GM23338 (cell line): ENCODE measurements around the gene AKAP9. TPM values are rescaled to one million over a fixed set of nuclear protein-coding genes. Genes with fewer than 3 reads are reported as not detected.

ENCODE experiments used
- ATAC-seq: fragments of 200-7000 bp; cut with Tn5 transposase; 3 replicates; pipeline ENCODE4 v1.9.1; 2020
- DNase-seq: peaks from one replicate; pipeline ENCODE4 v3.0.0-alpha.2; 2015; ENCODE audit warnings: low spot score
- H2AFZ ChIP-seq: fragments of 200-600 bp; sonication (generic); 2 replicates; pipeline ENCODE4 v1.8.0; 2016; ENCODE audit warnings: antibody characterized with exemption, mild to moderate bottlenecking, moderate library complexity
- H3F3A ChIP-seq: fragments of 200-600 bp; sonication (generic); replicated peaks from 2 replicates; pipeline ENCODE4 v1.8.0; 2017; ENCODE audit warnings: antibody characterized with exemption, mixed run types, low read depth
- H3K27ac ChIP-seq: fragments of 200-600 bp; sonication (generic); 2 replicates; pipeline ENCODE4 v1.6.1; 2016; ENCODE audit warnings: low read depth
- H3K27me3 ChIP-seq: fragments of 200-600 bp; sonication (generic); 2 replicates; pipeline ENCODE4 v1.8.0; 2016; ENCODE audit warnings: mild to moderate bottlenecking, mixed run types, moderate library complexity; ENCODE audit not compliant: insufficient read depth
- H3K36me3 ChIP-seq: fragments of 200-600 bp; sonication (generic); 2 replicates; pipeline ENCODE4 v1.8.0; 2016; ENCODE audit warnings: mild to moderate bottlenecking; ENCODE audit not compliant: insufficient read depth
- H3K4me1 ChIP-seq: fragments of 200-600 bp; sonication (generic); 2 replicates; pipeline ENCODE4 v1.8.0; 2016; ENCODE audit warnings: mild to moderate bottlenecking, moderate library complexity; ENCODE audit not compliant: insufficient read depth
- H3K4me2 ChIP-seq: fragments of 200-600 bp; sonication (generic); 2 replicates; pipeline ENCODE4 v1.7.1; 2017; ENCODE audit warnings: mixed run types
- H3K4me3 ChIP-seq: fragments of 200-600 bp; sonication (generic); 2 replicates; pipeline ENCODE4 v1.6.1; 2016; ENCODE audit warnings: mixed run types
- H3K79me2 ChIP-seq: fragments of 200-600 bp; sonication (generic); replicated peaks from 2 replicates; pipeline ENCODE4 v1.8.0; 2017; ENCODE audit warnings: mild to moderate bottlenecking; ENCODE audit not compliant: insufficient read depth
- H3K9me2 ChIP-seq: fragments of 200-600 bp; sonication (generic); 2 replicates; pipeline ENCODE4 v1.8.0; 2017; ENCODE audit not compliant: insufficient read depth
- H4K20me1 ChIP-seq: fragments of 200-600 bp; sonication (generic); replicated peaks from 2 replicates; pipeline ENCODE4 v1.8.0; 2017; ENCODE audit warnings: mild to moderate bottlenecking; ENCODE audit not compliant: insufficient read depth
- H3K27ac Mint-ChIP-seq: 2 replicates; pipeline ENCODE4 v1.8.0; 2020; ENCODE audit warnings: inconsistent platforms, mild to moderate bottlenecking, moderate library complexity, mixed read lengths
- H3K27me3 Mint-ChIP-seq: 3 replicates; pipeline ENCODE4 v1.8.0; 2022; ENCODE audit warnings: low read depth, mild to moderate bottlenecking, moderate library complexity, mixed read lengths, inconsistent platforms; ENCODE audit not compliant: insufficient read depth, poor library complexity
- H3K36me3 Mint-ChIP-seq: 3 replicates; pipeline ENCODE4 v1.8.0; 2021; ENCODE audit warnings: low read depth, mild to moderate bottlenecking, inconsistent platforms, moderate library complexity, mixed read lengths
- H3K4me1 Mint-ChIP-seq: 3 replicates; pipeline ENCODE4 v1.8.0; 2020; ENCODE audit warnings: mild to moderate bottlenecking, inconsistent platforms, mixed read lengths
- H3K4me3 Mint-ChIP-seq: 3 replicates; pipeline ENCODE4 v1.8.0; 2021; ENCODE audit warnings: moderate library complexity, mild to moderate bottlenecking, inconsistent platforms, mixed read lengths
- H3K9me3 Mint-ChIP-seq: 3 replicates; pipeline ENCODE4 v1.8.0; 2020; ENCODE audit warnings: moderate library complexity, mild to moderate bottlenecking, inconsistent platforms, mixed read lengths
- EZH2 ChIP-seq: fragments of 200-600 bp; sonication (generic); IDR thresholded peaks from one replicate; pipeline ENCODE4 v1.8.0; 2017; ENCODE audit warnings: antibody characterized with exemption, mild to moderate bottlenecking, low read depth; ENCODE audit not compliant: unreplicated experiment
- JUNB ChIP-seq: IDR thresholded peaks from one replicate; pipeline ENCODE4 v1.6.1; 2016; ENCODE audit warnings: antibody characterized with exemption; ENCODE audit not compliant: unreplicated experiment
- STAT1 ChIP-seq: IDR thresholded peaks from one replicate; pipeline ENCODE4 v1.6.1; 2016; ENCODE audit warnings: antibody characterized with exemption; ENCODE audit not compliant: unreplicated experiment
- ZNF331 ChIP-seq: fragments of 250-450 bp; sonication (Bioruptor Pico); IDR thresholded peaks from 2 replicates; pipeline ENCODE4 v1.5.0; 2020; ENCODE audit warnings: low read depth, mild to moderate bottlenecking, moderate library complexity
- polyA plus RNA-seq: library from polyadenylated mRNA; unstranded; fragments of >200 nt; fragmentation: Nextera tagmentation; extraction: Ambion mirVana; gene quantifications from 2 replicates; pipeline ENCODE4 v1.2.1, GENCODE V29; 2016
- total RNA-seq: library from RNA; depleted of rRNA; stranded (reverse); fragments of >200 nt; shearing (Covaris generic); gene quantifications from 2 replicates; pipeline ENCODE4 v1.2.3, GENCODE V29; 2014
- TF ChIP-seq, protein P1 (sequence below): IDR thresholded peaks from one replicate; pipeline ENCODE4 v1.6.1; 2018; ENCODE audit warnings: antibody characterized with exemption; ENCODE audit not compliant: unreplicated experiment
- TF ChIP-seq, protein P2 (sequence below), 2 experiments: fragments of 200-600 bp in 1 of 2; sonication (generic) in 1 of 2; conservative IDR thresholded peaks; 2 replicates each; pipeline versions ENCODE4 v1.5.1 to v1.6.1; 2016 to 2017; ENCODE audit warnings: antibody characterized with exemption in 2 of 2, low read depth in 2 of 2, mild to moderate bottlenecking in 2 of 2, moderate library complexity in 1 of 2
- TF ChIP-seq, protein P3 (sequence below): fragments of 250-450 bp; sonication (Bioruptor Pico); IDR thresholded peaks from 2 replicates; pipeline ENCODE4 v1.5.0; 2020; ENCODE audit warnings: mild to moderate bottlenecking, moderate library complexity
- TF ChIP-seq, protein P4 (sequence below): IDR thresholded peaks from 2 replicates; pipeline ENCODE4 v1.6.1; 2016; ENCODE audit warnings: antibody characterized with exemption

Gene AKAP9
- total and polyA plus RNA-seq, 2 experiments from 2014 or later, result 33.5 to 67.4 TPM

DNA sequence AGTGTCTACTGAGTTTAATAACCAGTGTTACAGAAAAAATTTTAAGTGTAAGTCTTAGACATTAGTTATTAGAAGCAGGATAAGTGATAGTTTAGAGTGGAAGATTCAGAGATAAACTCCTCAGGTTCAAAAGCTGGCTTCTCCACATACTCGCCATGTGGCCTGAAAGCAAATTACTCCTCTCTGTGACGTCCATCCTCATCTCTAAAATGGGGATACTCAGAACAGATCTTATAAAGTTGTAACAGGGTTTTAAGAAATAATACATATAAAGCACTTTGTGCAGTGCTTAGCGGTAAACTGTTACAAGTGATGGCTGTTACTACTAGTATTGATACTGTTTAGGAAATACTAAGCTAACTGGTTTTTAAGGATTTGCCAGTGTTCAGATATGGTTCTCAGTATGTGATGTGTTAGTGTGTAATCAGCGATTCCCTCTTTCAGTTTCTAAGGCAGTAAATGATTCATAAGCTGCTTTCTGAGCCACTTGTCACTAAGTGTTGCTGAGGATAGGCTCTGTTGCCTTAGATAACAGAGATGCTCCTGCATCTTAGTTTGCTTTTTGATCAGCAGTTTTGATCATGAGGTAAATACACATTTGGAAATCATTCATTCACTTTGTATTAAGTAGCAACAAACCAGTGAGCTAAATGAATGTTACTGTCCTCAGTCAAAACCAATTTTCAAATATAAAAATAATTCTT, 134.9 kb downstream of the AKAP9 start:
- Mint-ChIP-seq H3K4me3 (no peak overlapping the region), H3K36me3 (peaks cover 12% of the 10 kb centered on the region), H3K9me3 (no peaks in the 10 kb centered on the region), H3K27ac (no peak overlapping the region), H3K27me3 (no peaks in the 10 kb centered on the region), H3K4me1 (no peaks in the 10 kb centered on the region)
- no peak overlapping the region for H3K27ac ChIP-seq
- peaks cover 7% of the 10 kb centered on the region; the same call in 1 of the 2 replicates for H3K36me3 ChIP-seq
- ATAC-seq (no peak), DNase-seq (no peak)
- no peak overlapping the region for H3K4me2 ChIP-seq
- H3K9me2 ChIP-seq, result no peaks in the 10 kb centered on the region
- no peaks in the 10 kb centered on the region for H3K79me2 ChIP-seq
- H3F3A ChIP-seq, result no peaks in the 10 kb centered on the region
- H3K4me3 ChIP-seq, result no peak overlapping the region
- H4K20me1 ChIP-seq, result no peaks in the 10 kb centered on the region
- H3K4me1 ChIP-seq, result no peaks in the 10 kb centered on the region
- H2AFZ ChIP-seq, result no peak overlapping the region
- TF ChIP-seq STAT1 (no peak), JUNB (no peak)
- TF ChIP-seq, protein P1, sequence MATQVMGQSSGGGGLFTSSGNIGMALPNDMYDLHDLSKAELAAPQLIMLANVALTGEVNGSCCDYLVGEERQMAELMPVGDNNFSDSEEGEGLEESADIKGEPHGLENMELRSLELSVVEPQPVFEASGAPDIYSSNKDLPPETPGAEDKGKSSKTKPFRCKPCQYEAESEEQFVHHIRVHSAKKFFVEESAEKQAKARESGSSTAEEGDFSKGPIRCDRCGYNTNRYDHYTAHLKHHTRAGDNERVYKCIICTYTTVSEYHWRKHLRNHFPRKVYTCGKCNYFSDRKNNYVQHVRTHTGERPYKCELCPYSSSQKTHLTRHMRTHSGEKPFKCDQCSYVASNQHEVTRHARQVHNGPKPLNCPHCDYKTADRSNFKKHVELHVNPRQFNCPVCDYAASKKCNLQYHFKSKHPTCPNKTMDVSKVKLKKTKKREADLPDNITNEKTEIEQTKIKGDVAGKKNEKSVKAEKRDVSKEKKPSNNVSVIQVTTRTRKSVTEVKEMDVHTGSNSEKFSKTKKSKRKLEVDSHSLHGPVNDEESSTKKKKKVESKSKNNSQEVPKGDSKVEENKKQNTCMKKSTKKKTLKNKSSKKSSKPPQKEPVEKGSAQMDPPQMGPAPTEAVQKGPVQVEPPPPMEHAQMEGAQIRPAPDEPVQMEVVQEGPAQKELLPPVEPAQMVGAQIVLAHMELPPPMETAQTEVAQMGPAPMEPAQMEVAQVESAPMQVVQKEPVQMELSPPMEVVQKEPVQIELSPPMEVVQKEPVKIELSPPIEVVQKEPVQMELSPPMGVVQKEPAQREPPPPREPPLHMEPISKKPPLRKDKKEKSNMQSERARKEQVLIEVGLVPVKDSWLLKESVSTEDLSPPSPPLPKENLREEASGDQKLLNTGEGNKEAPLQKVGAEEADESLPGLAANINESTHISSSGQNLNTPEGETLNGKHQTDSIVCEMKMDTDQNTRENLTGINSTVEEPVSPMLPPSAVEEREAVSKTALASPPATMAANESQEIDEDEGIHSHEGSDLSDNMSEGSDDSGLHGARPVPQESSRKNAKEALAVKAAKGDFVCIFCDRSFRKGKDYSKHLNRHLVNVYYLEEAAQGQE, result no peak
- TF ChIP-seq, protein P2, sequence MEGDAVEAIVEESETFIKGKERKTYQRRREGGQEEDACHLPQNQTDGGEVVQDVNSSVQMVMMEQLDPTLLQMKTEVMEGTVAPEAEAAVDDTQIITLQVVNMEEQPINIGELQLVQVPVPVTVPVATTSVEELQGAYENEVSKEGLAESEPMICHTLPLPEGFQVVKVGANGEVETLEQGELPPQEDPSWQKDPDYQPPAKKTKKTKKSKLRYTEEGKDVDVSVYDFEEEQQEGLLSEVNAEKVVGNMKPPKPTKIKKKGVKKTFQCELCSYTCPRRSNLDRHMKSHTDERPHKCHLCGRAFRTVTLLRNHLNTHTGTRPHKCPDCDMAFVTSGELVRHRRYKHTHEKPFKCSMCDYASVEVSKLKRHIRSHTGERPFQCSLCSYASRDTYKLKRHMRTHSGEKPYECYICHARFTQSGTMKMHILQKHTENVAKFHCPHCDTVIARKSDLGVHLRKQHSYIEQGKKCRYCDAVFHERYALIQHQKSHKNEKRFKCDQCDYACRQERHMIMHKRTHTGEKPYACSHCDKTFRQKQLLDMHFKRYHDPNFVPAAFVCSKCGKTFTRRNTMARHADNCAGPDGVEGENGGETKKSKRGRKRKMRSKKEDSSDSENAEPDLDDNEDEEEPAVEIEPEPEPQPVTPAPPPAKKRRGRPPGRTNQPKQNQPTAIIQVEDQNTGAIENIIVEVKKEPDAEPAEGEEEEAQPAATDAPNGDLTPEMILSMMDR (conservative IDR thresholded peaks at IDR 0.05; ENCODE audit: low read depth in 2 of 2), result no peak
- no peaks in the 10 kb centered on the region for H3K27me3 ChIP-seq

DNA sequence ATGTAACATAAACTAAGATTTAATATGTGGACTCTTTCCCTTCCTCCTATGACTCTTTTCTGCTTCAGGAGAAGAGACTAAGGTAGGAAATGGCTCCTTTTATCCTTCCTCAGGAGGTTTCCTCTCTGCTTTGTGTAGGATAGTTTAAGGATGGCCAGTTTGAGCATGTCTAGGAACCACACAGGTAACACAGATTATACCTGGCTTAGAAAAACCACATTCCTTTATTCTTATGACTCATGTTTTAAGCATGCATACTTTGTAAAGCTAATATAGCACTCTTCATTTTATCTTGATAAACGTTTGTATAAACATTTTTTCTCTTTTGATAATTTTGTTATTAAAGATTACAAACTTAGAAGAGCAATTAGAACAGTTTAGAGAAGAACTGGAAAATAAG, 135.8 kb downstream of the AKAP9 start:
- Mint-ChIP-seq H3K4me3 (no peak overlapping the region), H3K36me3 (peaks cover 12% of the 10 kb centered on the region), H3K27me3 (no peaks in the 10 kb centered on the region), H3K27ac (no peak overlapping the region), H3K9me3 (no peaks in the 10 kb centered on the region), H3K4me1 (no peaks in the 10 kb centered on the region)
- DNase-seq (no peak), ATAC-seq (no peak)
- Histone ChIP-seq H4K20me1 (no peaks in the 10 kb centered on the region), H3K27ac (no peak overlapping the region), H2AFZ (no peak overlapping the region), H3K9me2 (no peaks in the 10 kb centered on the region), H3K27me3 (no peaks in the 10 kb centered on the region), H3K36me3 (peaks cover 7% of the 10 kb centered on the region; the same call in 1 of the 2 replicates), H3F3A (no peaks in the 10 kb centered on the region), H3K79me2 (no peaks in the 10 kb centered on the region), H3K4me1 (no peaks in the 10 kb centered on the region), H3K4me3 (no peak overlapping the region), H3K4me2 (no peak overlapping the region)
- TF ChIP-seq, protein P3, sequence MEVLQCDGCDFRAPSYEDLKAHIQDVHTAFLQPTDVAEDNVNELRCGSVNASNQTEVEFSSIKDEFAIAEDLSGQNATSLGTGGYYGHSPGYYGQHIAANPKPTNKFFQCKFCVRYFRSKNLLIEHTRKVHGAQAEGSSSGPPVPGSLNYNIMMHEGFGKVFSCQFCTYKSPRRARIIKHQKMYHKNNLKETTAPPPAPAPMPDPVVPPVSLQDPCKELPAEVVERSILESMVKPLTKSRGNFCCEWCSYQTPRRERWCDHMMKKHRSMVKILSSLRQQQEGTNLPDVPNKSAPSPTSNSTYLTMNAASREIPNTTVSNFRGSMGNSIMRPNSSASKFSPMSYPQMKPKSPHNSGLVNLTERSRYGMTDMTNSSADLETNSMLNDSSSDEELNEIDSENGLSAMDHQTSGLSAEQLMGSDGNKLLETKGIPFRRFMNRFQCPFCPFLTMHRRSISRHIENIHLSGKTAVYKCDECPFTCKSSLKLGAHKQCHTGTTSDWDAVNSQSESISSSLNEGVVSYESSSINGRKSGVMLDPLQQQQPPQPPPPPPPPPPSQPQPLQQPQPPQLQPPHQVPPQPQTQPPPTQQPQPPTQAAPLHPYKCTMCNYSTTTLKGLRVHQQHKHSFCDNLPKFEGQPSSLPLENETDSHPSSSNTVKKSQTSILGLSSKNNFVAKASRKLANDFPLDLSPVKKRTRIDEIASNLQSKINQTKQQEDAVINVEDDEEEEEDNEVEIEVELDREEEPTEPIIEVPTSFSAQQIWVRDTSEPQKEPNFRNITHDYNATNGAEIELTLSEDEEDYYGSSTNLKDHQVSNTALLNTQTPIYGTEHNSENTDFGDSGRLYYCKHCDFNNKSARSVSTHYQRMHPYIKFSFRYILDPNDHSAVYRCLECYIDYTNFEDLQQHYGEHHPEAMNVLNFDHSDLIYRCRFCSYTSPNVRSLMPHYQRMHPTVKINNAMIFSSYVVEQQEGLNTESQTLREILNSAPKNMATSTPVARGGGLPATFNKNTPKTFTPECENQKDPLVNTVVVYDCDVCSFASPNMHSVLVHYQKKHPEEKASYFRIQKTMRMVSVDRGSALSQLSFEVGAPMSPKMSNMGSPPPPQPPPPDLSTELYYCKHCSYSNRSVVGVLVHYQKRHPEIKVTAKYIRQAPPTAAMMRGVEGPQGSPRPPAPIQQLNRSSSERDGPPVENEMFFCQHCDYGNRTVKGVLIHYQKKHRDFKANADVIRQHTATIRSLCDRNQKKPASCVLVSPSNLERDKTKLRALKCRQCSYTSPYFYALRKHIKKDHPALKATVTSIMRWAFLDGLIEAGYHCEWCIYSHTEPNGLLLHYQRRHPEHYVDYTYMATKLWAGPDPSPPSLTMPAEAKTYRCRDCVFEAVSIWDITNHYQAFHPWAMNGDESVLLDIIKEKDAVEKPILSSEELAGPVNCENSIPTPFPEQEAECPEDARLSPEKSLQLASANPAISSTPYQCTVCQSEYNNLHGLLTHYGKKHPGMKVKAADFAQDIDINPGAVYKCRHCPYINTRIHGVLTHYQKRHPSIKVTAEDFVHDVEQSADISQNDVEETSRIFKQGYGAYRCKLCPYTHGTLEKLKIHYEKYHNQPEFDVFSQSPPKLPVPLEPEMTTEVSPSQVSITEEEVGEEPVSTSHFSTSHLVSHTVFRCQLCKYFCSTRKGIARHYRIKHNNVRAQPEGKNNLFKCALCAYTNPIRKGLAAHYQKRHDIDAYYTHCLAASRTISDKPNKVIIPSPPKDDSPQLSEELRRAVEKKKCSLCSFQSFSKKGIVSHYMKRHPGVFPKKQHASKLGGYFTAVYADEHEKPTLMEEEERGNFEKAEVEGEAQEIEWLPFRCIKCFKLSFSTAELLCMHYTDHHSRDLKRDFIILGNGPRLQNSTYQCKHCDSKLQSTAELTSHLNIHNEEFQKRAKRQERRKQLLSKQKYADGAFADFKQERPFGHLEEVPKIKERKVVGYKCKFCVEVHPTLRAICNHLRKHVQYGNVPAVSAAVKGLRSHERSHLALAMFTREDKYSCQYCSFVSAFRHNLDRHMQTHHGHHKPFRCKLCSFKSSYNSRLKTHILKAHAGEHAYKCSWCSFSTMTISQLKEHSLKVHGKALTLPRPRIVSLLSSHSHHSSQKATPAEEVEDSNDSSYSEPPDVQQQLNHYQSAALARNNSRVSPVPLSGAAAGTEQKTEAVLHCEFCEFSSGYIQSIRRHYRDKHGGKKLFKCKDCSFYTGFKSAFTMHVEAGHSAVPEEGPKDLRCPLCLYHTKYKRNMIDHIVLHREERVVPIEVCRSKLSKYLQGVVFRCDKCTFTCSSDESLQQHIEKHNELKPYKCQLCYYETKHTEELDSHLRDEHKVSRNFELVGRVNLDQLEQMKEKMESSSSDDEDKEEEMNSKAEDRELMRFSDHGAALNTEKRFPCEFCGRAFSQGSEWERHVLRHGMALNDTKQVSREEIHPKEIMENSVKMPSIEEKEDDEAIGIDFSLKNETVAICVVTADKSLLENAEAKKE (CRISPR knock-in tag), result no peak
- no peak for TF ChIP-seq ZNF331 (CRISPR knock-in tag)
- TF ChIP-seq EZH2, result no peak
- no peak for TF ChIP-seq STAT1
- TF ChIP-seq, protein P4, sequence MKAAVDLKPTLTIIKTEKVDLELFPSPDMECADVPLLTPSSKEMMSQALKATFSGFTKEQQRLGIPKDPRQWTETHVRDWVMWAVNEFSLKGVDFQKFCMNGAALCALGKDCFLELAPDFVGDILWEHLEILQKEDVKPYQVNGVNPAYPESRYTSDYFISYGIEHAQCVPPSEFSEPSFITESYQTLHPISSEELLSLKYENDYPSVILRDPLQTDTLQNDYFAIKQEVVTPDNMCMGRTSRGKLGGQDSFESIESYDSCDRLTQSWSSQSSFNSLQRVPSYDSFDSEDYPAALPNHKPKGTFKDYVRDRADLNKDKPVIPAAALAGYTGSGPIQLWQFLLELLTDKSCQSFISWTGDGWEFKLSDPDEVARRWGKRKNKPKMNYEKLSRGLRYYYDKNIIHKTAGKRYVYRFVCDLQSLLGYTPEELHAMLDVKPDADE, result no peak
